Cardiac muscle cell (in vitro differentiated cells and primary cell): ENCODE results near the gene TMEM170A. TPM values are rescaled to one million over a fixed set of nuclear protein-coding genes. Genes with fewer than 3 reads are reported as not detected.
A peak's percentile ranks its signal among the peaks of the same experiment; 100 is the strongest.
"Not testable (repeated sequence)": the region's sequence is repeated elsewhere in the genome, so short reads cannot be mapped to it uniquely, and the experiment has no call there.

Source experiments
- DNase-seq, 2 donors: peaks; one replicate each; pipeline versions ENCODE4 v3.0.0 to v3.0.0-alpha.2; 2010 to 2017; ENCODE audit warnings: low read depth in 1 of 2, low spot score in 1 of 2
- H3K27ac ChIP-seq: fragments of 200-600 bp; sonication (generic); 2 replicates; pipeline ENCODE4 v1.5.1; 2016
- H3K27me3 ChIP-seq: fragments of 200-600 bp; sonication (generic); 2 replicates; pipeline ENCODE4 v1.6.0; 2016; ENCODE audit warnings: control low read depth
- H3K36me3 ChIP-seq: fragments of 200-600 bp; sonication (generic); 2 replicates; pipeline ENCODE4 v1.5.1; 2016; ENCODE audit warnings: control low read depth
- H3K4me1 ChIP-seq: fragments of 200-600 bp; sonication (generic); 2 replicates; pipeline ENCODE4 v1.8.1; 2017; ENCODE audit warnings: low read depth, mild to moderate bottlenecking, mixed run types
- H3K4me3 ChIP-seq: fragments of 200-600 bp; sonication (generic); 2 replicates; pipeline ENCODE4 v1.5.1; 2016; ENCODE audit warnings: mild to moderate bottlenecking
- H3K9me3 ChIP-seq: fragments of 200-600 bp; sonication (generic); 2 replicates; pipeline ENCODE4 v1.5.1; 2017; ENCODE audit warnings: low read depth, mild to moderate bottlenecking, control low read depth
- CTCF ChIP-seq: IDR thresholded peaks from 2 replicates; pipeline ENCODE4 v1.5.1; 2012; ENCODE audit warnings: low read depth, mild to moderate bottlenecking, low read length
- polyA plus RNA-seq: library from polyadenylated mRNA; unstranded; fragments of >200 nt; fragmentation: Nextera tagmentation; extraction: Ambion mirVana; gene quantifications from 2 replicates; pipeline ENCODE4 v1.2.1, GENCODE V29; 2016
- total RNA-seq: library from RNA; depleted of rRNA; stranded (reverse); fragments of >200 nt; gene quantifications from 2 replicates; pipeline ENCODE4 v1.2.3, GENCODE V29; 2016

Gene TMEM170A
- total and polyA plus RNA-seq, 2 experiments from 2014 or later, result 22.7 to 29.0 TPM

- no peak for TF ChIP-seq CTCF
- peaks cover 18% of the 10 kb centered on the region for H3K4me1 ChIP-seq
- DNase-seq, result no peak
These were observed 6.0 kb downstream of the TMEM170A start for GRCh38 chr16:75458439-75458838.

GRCh38 chr16:75458029-75458428, 6.5 kb downstream of the TMEM170A start:
- no peak overlapping the region for H3K27ac ChIP-seq
- TF ChIP-seq CTCF, result no peak
- peaks cover 21% of the 10 kb centered on the region for H3K4me1 ChIP-seq
- H3K27me3 ChIP-seq, result no peaks in the 10 kb centered on the region
- H3K9me3 ChIP-seq, result no peaks in the 10 kb centered on the region
- DNase-seq, result no peak
- H3K4me3 ChIP-seq, result no peak overlapping the region
- H3K36me3 ChIP-seq, result no peaks in the 10 kb centered on the region

More at GRCh38 chr16:75458439-75458838, 6.0 kb downstream of the TMEM170A start:
- Histone ChIP-seq H3K27me3 (no peaks in the 10 kb centered on the region), H3K9me3 (no peaks in the 10 kb centered on the region), H3K36me3 (no peaks in the 10 kb centered on the region), H3K4me3 (no peak overlapping the region), H3K27ac (no peak overlapping the region)

- Histone ChIP-seq H3K27ac (peak overlapping the region; percentile 19), H3K36me3 (no peaks in the 10 kb centered on the region), H3K9me3 (no peaks in the 10 kb centered on the region), H3K4me3 (no peak overlapping the region), H3K27me3 (no peaks in the 10 kb centered on the region), H3K4me1 (peaks cover 23% of the 10 kb centered on the region)
- no peak for DNase-seq
- TF ChIP-seq CTCF, result no peak
These were observed 6.9 kb downstream of the TMEM170A start for GRCh38 chr16:75457485-75458021.

- H3K4me1 ChIP-seq, result peaks cover 26% of the 10 kb centered on the region
- H3K27me3 ChIP-seq, result no peaks in the 10 kb centered on the region
- no peak overlapping the region for H3K4me3 ChIP-seq
- no peaks in the 10 kb centered on the region for H3K9me3 ChIP-seq
- H3K36me3 ChIP-seq, result no peaks in the 10 kb centered on the region
- no peak for TF ChIP-seq CTCF
- H3K27ac ChIP-seq, result peak overlapping the region; percentile 19
- DNase-seq, result no peak
These were observed 7.5 kb downstream of the TMEM170A start for GRCh38 chr16:75456971-75457370.

- not testable (repeated sequence) for H3K27me3 ChIP-seq, H3K36me3 ChIP-seq, DNase-seq, H3K4me3 ChIP-seq, H3K9me3 ChIP-seq
- peaks cover 26% of the 10 kb centered on the region for H3K4me1 ChIP-seq
- H3K27ac ChIP-seq, result peak overlapping the region; percentile 19
These were observed 8.0 kb downstream of the TMEM170A start for GRCh38 chr16:75456486-75456885.

- peaks cover 26% of the 10 kb centered on the region for H3K4me1 ChIP-seq
- peak overlapping the region; percentile 5 for H3K27ac ChIP-seq
These were observed 8.8 kb downstream of the TMEM170A start for GRCh38 chr16:75455677-75456076.

More at GRCh38 chr16:75455677-75456076, 8.8 kb downstream of the TMEM170A start:
- H3K36me3 ChIP-seq, result no peaks in the 10 kb centered on the region
- no peaks in the 10 kb centered on the region for H3K27me3 ChIP-seq
- DNase-seq, result no peak
- TF ChIP-seq CTCF, result no peak
- H3K4me3 ChIP-seq, result no peak overlapping the region
- no peaks in the 10 kb centered on the region for H3K9me3 ChIP-seq
